Right lobe of liver (tissue), 6 donors: Measurements from ENCODE around the gene TBRG4. TPM values are rescaled to one million over a fixed set of nuclear protein-coding genes. Genes with fewer than 3 reads are reported as not detected.

ENCODE experiments used
- ATAC-seq, 4 donors: fragments of 200-7000 bp; cut with Tn5 transposase; one replicate each; pipeline ENCODE4 v1.9.1; 2020; ENCODE audit warnings: mild to moderate bottlenecking in 4 of 4, moderate library complexity in 4 of 4
- DNase-seq, 3 donors: peaks; one replicate each; pipeline ENCODE4 v3.0.0-alpha.2; 2020
- H3K27ac ChIP-seq, 3 donors: fragments of 200-600 bp; one replicate each; pipeline ENCODE4 v1.8.0; 2022
- H3K27me3 ChIP-seq, 2 donors: fragments of 200-600 bp; one replicate each; pipeline ENCODE4 v1.8.0; 2022
- H3K36me3 ChIP-seq, 4 donors: fragments of 200-600 bp; sonication (generic) in 1 of 4; one replicate each; pipeline versions ENCODE4 v1.5.1 to v1.8.0; 2017 to 2022; ENCODE audit warnings: control low read depth in 1 of 4
- H3K4me1 ChIP-seq, 4 donors: fragments of 200-600 bp; sonication (generic) in 1 of 4; one replicate each; pipeline versions ENCODE4 v1.5.1 to v1.8.0; 2017 to 2022; ENCODE audit warnings: control low read depth in 1 of 4
- H3K4me3 ChIP-seq, 3 donors: fragments of 200-600 bp; one replicate each; pipeline ENCODE4 v1.8.0; 2022
- H3K9me3 ChIP-seq, 4 donors: fragments of 200-600 bp; sonication (generic) in 1 of 4; one replicate each; pipeline versions ENCODE4 v1.5.1 to v1.8.0; 2017 to 2022; ENCODE audit warnings: control low read depth in 1 of 4
- CTCF ChIP-seq, 4 donors: fragments of 200-600 bp in 3 of 4; fragments of 450-650 bp in 1 of 4; IDR thresholded peaks; one replicate each; pipeline versions ENCODE4 v1.5.1 to v1.8.0; 2016 to 2022; ENCODE audit warnings: antibody characterized with exemption in 4 of 4, mild to moderate bottlenecking in 2 of 4
- POLR2A ChIP-seq: fragments of 450-650 bp; IDR thresholded peaks from one replicate; pipeline ENCODE4 v1.6.1; 2017; ENCODE audit warnings: antibody characterized with exemption, mild to moderate bottlenecking
- WGBS: methylation state at CpG from one replicate; pipeline ENCODE4 v1.1.6; 2018; ENCODE audit warnings: low coverage, low lambda C conversion rate; ENCODE audit not compliant: insufficient coverage; ENCODE audit errors: missing lambda C conversion rate; 5-methylcytosine and 5-hydroxymethylcytosine counted together
- intact Hi-C, 2 donors: fragments of 100-400 bp; cut with DNase I; formaldehyde crosslinking; loops; one replicate each; pipeline versions ENCODE4 v1.11.2 to v1.14.1; 2022
- total RNA-seq, 6 experiments: library from RNA; depleted of rRNA in 2 of 6; stranded (reverse); fragments of >200 nt in 2 of 6; fragmentation: NEBNext Ultra II Directional in 3 of 6; extraction: Animal tissue kit (Norgen Biotek cat#: 25700) in 3 of 6; gene quantifications; one replicate each; pipeline versions ENCODE4 v1.1.0 to v1.2.4, GENCODE V29; 2016 to 2023
- donor health status: DM: no; HTN: yes; CAD: no.
- donor health status: DM: no; HTN: no; CAD: no.
- donor health status: DM: no; HTN: no; CAD: no.
- donor health status: DM: no; HTN: yes; CAD: no.
- donor health status: DM: no; HTN: yes; CAD: no.

Gene TBRG4
- total RNA-seq, 6 experiments from 2014 or later: 33.0 to 57.1 (median 41.7) TPM

DNA sequence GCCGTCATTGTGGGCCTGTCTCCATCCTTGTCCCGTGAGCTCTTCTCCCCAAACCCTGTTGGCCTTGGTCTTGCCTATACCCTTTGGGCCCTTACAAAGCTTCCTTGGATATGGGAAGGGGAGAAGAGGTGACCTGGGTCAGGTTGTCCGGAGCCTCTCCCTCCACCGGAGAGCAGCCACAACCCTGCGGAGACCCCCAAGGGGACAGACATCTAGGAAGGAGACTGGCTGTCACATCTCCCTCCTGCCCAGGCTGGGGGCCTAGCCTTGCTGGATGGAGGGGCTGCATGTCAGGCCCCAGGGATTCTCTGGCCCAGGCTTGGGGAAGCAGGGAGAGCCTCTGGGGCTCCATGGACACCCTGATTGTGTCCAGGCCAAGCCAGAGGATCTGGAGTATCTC is 34.6 kb downstream of the TBRG4 start:
- Histone ChIP-seq H3K27ac (no peak overlapping the region), H3K4me3 (no peak overlapping the region), H3K9me3 (no peaks in the 10 kb centered on the region), H3K4me1 (no peaks in the 10 kb centered on the region), H3K36me3 (peaks cover 0 to 46% (median 15%) of the 10 kb centered on the region in 4 donors), H3K27me3 (no peaks in the 10 kb centered on the region)
- TF ChIP-seq CTCF (IDR thresholded peaks at IDR 0.05) (no peak), POLR2A (no peak)
- WGBS: 80% methylated on average over 1 of the region's 5 CpGs
- ATAC-seq (no peak), DNase-seq (no peak)
- intact Hi-C loops: no loop called here

GRCh38 chr7:45075871-45076796 is 35.4 kb downstream of the TBRG4 start:
- peaks cover 0 to 54% (median 15%) of the 10 kb centered on the region in 4 donors for H3K36me3 ChIP-seq
- TF ChIP-seq POLR2A (no peak), CTCF (IDR thresholded peaks at IDR 0.05) (no peak)
- intact Hi-C loops: no loop called here

GRCh38 chr7:45075355-45075644 is 36.2 kb downstream of the TBRG4 start:
- Histone ChIP-seq H3K4me1 (no peaks in the 10 kb centered on the region), H3K4me3 (no peak overlapping the region), H3K36me3 (peaks cover 0 to 60% (median 15%) of the 10 kb centered on the region in 4 donors), H3K27me3 (no peaks in the 10 kb centered on the region), H3K27ac (no peak overlapping the region), H3K9me3 (no peaks in the 10 kb centered on the region)
- intact Hi-C loops: no loop called here
- ATAC-seq (no peak), DNase-seq (no peak)
- 50% methylated on average over 1 of the region's 1 CpG for WGBS
- no peak for TF ChIP-seq POLR2A
- no peak for TF ChIP-seq CTCF (IDR thresholded peaks at IDR 0.05)

More at GRCh38 chr7:45075871-45076796, 35.4 kb downstream of the TBRG4 start:
- ATAC-seq (no peak), DNase-seq (no peak)
- WGBS: no CpG with 5 or more reads among the region's 35 CpGs
- Histone ChIP-seq H3K4me3 (no peak overlapping the region), H3K27me3 (no peaks in the 10 kb centered on the region), H3K9me3 (no peaks in the 10 kb centered on the region), H3K27ac (no peak overlapping the region), H3K4me1 (no peaks in the 10 kb centered on the region)

DNA sequence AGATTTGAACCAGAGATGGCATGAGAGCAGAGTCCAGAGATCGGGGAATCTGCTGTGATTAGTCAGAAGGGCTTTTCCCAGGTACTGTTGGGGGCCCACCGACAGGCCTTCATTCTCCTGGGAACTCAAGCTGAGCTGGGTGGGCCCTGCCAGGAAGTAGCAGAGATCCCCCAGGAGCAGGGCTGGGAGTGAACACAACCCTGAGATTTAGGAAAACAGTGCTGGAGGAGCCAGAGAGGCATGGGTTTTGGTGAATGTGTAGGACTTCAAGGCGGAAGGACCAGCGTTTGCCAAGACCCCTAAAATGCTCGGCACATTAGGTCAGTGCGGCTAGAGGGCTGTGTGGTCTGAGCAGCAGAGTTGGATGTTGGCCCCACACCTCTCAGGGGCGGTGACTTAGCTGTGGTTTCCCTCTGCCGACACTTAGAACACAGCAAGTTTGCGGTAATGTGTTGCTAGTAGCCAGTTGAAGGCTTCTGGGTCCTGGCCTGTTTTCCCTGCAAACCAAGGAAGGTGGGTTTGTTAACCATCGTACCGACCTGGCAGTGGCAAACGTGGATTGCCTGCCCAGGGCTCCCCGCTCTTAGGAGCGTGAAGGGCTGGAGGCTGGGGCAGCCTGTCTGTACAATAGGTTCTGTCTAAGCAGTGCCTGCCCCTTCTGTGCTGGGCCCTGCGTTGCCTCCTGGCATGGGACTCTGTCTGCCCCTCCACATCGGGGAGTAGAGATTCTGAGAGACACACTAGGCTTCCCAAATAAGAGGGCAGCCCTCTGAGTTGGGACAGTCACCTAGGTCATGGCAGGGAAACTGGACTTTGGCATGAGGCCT is 36.8 kb downstream of the TBRG4 start:
- intact Hi-C loops: no loop called here
- DNase-seq: no peak
- peak in 1 of 4 donors; percentile 9 for ATAC-seq
- no peaks in the 10 kb centered on the region for H3K4me1 ChIP-seq
- no peak overlapping the region for H3K4me3 ChIP-seq
- no peak overlapping the region for H3K27ac ChIP-seq
- H3K27me3 ChIP-seq: no peaks in the 10 kb centered on the region
- peaks cover 0 to 65% (median 16%) of the 10 kb centered on the region in 4 donors for H3K36me3 ChIP-seq
- TF ChIP-seq CTCF (IDR thresholded peaks at IDR 0.05) (no peak), POLR2A (no peak)
- WGBS: 80% methylated on average over 1 of the region's 16 CpGs
- H3K9me3 ChIP-seq: no peaks in the 10 kb centered on the region
